ENCODE data around the gene C1QTNF6.
A peak's percentile ranks its signal among the peaks of the same experiment; 100 is the strongest.

The C1QTNF6 gene

GRCh38 chr22:37160027-37160426 is 28.0 kb downstream of the C1QTNF6 start:
- no peak for DNase-seq

- no peak for DNase-seq
These were observed 29.1 kb downstream of the C1QTNF6 start for GRCh38 chr22:37158963-37159290.

GRCh38 chr22:37157516-37158285 is 30.3 kb downstream of the C1QTNF6 start:
- DNase-seq, result no peak

GRCh38 chr22:37156686-37157435 is 31.2 kb downstream of the C1QTNF6 start:
- no peak for DNase-seq

GRCh38 chr22:37155971-37156370 is 32.1 kb downstream of the C1QTNF6 start:
- no peak for DNase-seq

GRCh38 chr22:37154925-37155712 is 32.9 kb downstream of the C1QTNF6 start:
- no peak for DNase-seq

- no peak for DNase-seq
These were observed 34.1 kb downstream of the C1QTNF6 start for GRCh38 chr22:37153901-37154300.

GRCh38 chr22:37151401-37151800 is 36.6 kb downstream of the C1QTNF6 start:
- no peak for DNase-seq

- DNase-seq, result no peak
These were observed 37.3 kb downstream of the C1QTNF6 start for GRCh38 chr22:37150701-37151100.

GRCh38 chr22:37148742-37149665 is 39.0 kb downstream of the C1QTNF6 start:
- no peak for DNase-seq

- DNase-seq, result peak; percentile 41
These were observed 39.9 kb downstream of the C1QTNF6 start for GRCh38 chr22:37148031-37148651.

GRCh38 chr22:37147186-37147990 is 40.7 kb downstream of the C1QTNF6 start:
- no peak for DNase-seq

GRCh38 chr22:37146507-37147180 is 41.4 kb downstream of the C1QTNF6 start:
- no peak for DNase-seq

GRCh38 chr22:37146051-37146385 is 42.0 kb downstream of the C1QTNF6 start:
- DNase-seq, result no peak

- no peak for DNase-seq
These were observed 42.6 kb downstream of the C1QTNF6 start for GRCh38 chr22:37145180-37146050.

GRCh38 chr22:37144180-37144554 is 43.9 kb downstream of the C1QTNF6 start:
- no peak for DNase-seq

GRCh38 chr22:37141971-37142370 is 46.1 kb downstream of the C1QTNF6 start:
- no peak for DNase-seq

- DNase-seq, result no peak
These were observed 46.6 kb downstream of the C1QTNF6 start for GRCh38 chr22:37141476-37141875.

- no peak for DNase-seq
These were observed 47.2 kb downstream of the C1QTNF6 start for GRCh38 chr22:37140686-37141323.

Data from activated CD4-positive, alpha-beta T cell treated with anti-CD3 and anti-CD28 coated beads, Interleukin-2, amount 50 U/mL, for 1 hour (primary cell).